ENCODE results near the gene SDK2.

- no peak for TF ChIP-seq POLR2AphosphoS5 (IDR thresholded peaks at IDR 0.05; ENCODE audit: low read depth, low read length)
- no peak for TF ChIP-seq POLR2A (IDR thresholded peaks at IDR 0.05; ENCODE audit: low read depth, low read length)
Observed at GRCh38 chr17:73386561-73386960, 257.7 kb downstream of the SDK2 start.
